Measurements from ENCODE around the gene CDC7.

DNA sequence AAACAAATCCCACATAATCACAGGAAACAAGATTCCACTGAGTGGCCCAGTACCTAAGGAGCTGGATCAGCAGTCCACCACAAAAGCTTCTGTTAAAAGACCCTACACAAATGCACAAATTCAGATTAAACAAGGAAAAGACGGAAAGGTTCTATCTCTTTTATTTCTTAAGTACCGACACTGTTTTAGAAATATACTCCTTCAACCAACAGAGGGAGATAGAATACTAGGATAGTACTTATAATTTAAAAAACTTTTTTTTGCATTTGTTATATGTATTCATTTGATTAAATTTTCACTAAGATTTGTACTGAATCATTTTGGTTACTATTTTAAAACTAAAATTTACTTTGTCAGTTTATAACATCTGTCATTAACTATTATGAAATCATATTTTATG lies 12.5 kb downstream of the CDC7 start:
- TF ChIP-seq TARDBP (IDR thresholded peaks at IDR 0.05) (no peak), ARNT (IDR thresholded peaks at IDR 0.05) (no peak), FOXK2 (IDR thresholded peaks at IDR 0.05) (no peak), SP1 (IDR thresholded peaks at IDR 0.05) (no peak), BHLHE40 (IDR thresholded peaks at IDR 0.05; ENCODE audit: borderline replicate concordance) (no peak), ZNF384 (IDR thresholded peaks at IDR 0.05) (no peak), SUZ12 (IDR thresholded peaks at IDR 0.05) (no peak), FOXA1 (IDR thresholded peaks at IDR 0.05) (no peak), HDGF (IDR thresholded peaks at IDR 0.05; ENCODE audit: borderline replicate concordance) (no peak)
